ENCODE measurements around the gene CDC73. TPM values are rescaled to one million over a fixed set of nuclear protein-coding genes. Genes with fewer than 3 reads are reported as not detected.
"Not testable (repeated sequence)": the region's sequence is repeated elsewhere in the genome, so short reads cannot be mapped to it uniquely, and the experiment has no call there.

CDC73 gene
- total RNA-seq, 4 donors from 2014 or later, result 17.0 to 30.0 (median 26.6) TPM

DNA sequence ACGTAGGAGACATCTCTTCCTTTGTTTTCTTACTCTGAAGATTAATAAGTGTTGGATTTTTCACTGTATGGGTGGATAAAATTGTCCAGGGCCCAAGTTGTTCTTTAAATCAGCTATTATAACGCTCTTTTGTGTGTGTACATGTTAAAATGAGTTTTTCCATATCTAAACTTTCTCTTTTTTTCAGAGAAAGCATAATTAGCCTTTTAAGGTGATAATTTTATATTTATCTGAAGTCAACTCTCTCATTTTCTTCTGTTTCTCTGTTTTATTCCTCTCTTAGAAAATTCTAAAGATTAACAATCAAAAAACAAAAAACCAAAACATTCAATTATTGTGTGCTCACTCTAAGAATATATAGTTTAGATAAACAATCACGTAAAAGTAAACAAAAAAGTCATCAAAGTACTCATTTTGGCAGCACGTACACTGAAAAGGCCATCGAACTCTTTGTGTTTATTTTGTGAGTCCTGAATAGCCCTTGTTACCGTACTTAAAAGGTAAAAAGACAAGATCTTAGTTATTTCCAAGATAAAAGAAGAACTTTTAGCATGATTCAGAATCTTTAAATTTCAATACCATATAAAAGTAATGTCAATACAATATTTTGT is 7.2 kb upstream of the CDC73 start:
- WGBS, result 89% methylated on average over 6 of the region's 6 CpGs
- TF ChIP-seq POLR2A (IDR thresholded peaks at IDR 0.05), result no peak
- TF ChIP-seq EP300 (IDR thresholded peaks at IDR 0.05), result no peak
- TF ChIP-seq, protein P1, sequence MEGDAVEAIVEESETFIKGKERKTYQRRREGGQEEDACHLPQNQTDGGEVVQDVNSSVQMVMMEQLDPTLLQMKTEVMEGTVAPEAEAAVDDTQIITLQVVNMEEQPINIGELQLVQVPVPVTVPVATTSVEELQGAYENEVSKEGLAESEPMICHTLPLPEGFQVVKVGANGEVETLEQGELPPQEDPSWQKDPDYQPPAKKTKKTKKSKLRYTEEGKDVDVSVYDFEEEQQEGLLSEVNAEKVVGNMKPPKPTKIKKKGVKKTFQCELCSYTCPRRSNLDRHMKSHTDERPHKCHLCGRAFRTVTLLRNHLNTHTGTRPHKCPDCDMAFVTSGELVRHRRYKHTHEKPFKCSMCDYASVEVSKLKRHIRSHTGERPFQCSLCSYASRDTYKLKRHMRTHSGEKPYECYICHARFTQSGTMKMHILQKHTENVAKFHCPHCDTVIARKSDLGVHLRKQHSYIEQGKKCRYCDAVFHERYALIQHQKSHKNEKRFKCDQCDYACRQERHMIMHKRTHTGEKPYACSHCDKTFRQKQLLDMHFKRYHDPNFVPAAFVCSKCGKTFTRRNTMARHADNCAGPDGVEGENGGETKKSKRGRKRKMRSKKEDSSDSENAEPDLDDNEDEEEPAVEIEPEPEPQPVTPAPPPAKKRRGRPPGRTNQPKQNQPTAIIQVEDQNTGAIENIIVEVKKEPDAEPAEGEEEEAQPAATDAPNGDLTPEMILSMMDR (IDR thresholded peaks at IDR 0.05), result no peak
- no peak for TF ChIP-seq POLR2AphosphoS5 (IDR thresholded peaks at IDR 0.05)
- H3K36me3 ChIP-seq, result no peaks in the 10 kb centered on the region
- H3K9me3 ChIP-seq, result no peaks in the 10 kb centered on the region
- H3K27me3 ChIP-seq, result no peaks in the 10 kb centered on the region
- no peaks in the 10 kb centered on the region for H3K4me1 ChIP-seq
- no peak overlapping the region for H3K27ac ChIP-seq
- H3K4me3 ChIP-seq, result no peak overlapping the region
- DNase-seq (ENCODE audit: low spot score in 2 of 2), result no peak

GRCh38 chr1:193115629-193116227 is 6.1 kb upstream of the CDC73 start:
- Histone ChIP-seq H3K27me3 (no peaks in the 10 kb centered on the region), H3K4me1 (no peaks in the 10 kb centered on the region), H3K4me3 (no peak overlapping the region), H3K36me3 (no peaks in the 10 kb centered on the region), H3K9me3 (no peaks in the 10 kb centered on the region), H3K27ac (no peak overlapping the region)
- TF ChIP-seq POLR2AphosphoS5 (IDR thresholded peaks at IDR 0.05), result no peak
- TF ChIP-seq POLR2A (IDR thresholded peaks at IDR 0.05), result no peak
- TF ChIP-seq, protein P1 (IDR thresholded peaks at IDR 0.05), result no peak
- WGBS, result 84% methylated on average over 1 of the region's 1 CpG
- no peak for DNase-seq (ENCODE audit: low spot score in 2 of 2)

GRCh38 chr1:193117167-193117566 is 4.7 kb upstream of the CDC73 start:
- not testable (repeated sequence) for H3K9me3 ChIP-seq; H3K4me3 ChIP-seq; DNase-seq (ENCODE audit: low spot score in 2 of 2); H3K27ac ChIP-seq; H3K27me3 ChIP-seq; H3K36me3 ChIP-seq; H3K4me1 ChIP-seq
- WGBS, result 94% methylated on average over 6 of the region's 6 CpGs

DNA sequence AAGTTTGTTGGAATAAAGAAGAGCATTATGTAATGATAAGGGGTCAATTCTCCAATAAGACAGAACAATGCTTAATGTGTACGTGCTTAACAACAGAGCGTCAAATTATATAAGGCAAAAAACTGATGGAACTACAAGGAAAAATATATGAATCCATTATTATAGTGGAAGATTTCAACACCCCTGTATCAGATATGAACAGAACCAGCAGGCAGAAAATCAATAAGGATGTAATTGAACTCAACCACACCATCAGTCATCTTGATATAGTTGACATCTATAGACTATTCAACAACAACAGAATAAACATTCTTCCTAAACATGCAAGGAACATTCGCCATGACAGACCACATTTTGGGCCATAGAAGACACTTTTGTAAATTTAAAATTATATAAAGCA is 3.6 kb upstream of the CDC73 start:
- 81% methylated on average over 3 of the region's 3 CpGs for WGBS
- Histone ChIP-seq H3K4me3 (no peak overlapping the region), H3K36me3 (no peaks in the 10 kb centered on the region), H3K27me3 (no peaks in the 10 kb centered on the region), H3K4me1 (peaks cover 13% of the 10 kb centered on the region), H3K9me3 (no peaks in the 10 kb centered on the region), H3K27ac (no peak overlapping the region)
- TF ChIP-seq POLR2A (IDR thresholded peaks at IDR 0.05) (no peak), POLR2AphosphoS5 (IDR thresholded peaks at IDR 0.05) (no peak), EP300 (IDR thresholded peaks at IDR 0.05) (no peak)
- TF ChIP-seq, protein P1 (IDR thresholded peaks at IDR 0.05), result no peak
- DNase-seq (ENCODE audit: low spot score in 2 of 2), result no peak

DNA sequence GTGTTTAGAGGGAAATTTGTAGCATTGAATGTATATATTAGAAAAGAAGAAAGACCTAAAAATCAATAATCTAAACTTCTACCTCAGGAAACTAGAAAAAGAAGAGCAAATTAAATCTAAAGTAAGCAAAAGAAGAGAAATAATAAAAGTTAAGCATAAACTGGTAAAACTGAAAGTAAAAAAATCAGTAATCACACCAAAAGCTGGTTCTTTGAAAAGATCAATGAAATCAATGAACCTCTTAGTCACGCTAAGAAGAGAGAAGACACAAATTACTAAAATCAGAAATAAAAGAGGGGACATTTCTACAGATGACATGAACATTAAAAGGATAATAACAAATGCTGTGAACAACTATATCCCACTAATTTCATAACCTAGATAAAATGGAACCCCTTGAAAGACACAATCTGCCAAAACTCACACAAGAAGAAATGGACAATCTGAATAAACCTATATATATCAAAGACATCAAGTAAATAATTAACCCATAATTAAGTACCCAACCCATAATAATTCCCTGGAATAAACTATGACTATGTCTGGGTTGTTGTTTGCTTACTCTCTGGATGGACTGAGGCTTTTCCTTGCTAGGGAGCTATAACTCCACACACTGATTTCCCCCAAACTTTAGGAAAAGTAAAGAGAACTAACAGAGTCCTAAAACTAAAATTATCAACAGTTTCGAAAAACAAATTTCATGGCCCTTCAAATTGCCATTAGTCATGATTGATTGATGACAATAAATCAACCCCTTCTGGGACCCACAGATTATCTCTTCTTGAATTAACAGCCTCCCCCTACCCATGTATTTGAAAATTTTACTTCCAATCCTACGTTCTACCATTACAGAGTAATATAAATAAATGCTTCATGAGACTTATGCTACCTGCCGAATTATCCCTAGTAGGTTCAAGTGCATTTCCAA is 2.8 kb upstream of the CDC73 start:
- Histone ChIP-seq H3K27me3 (no peaks in the 10 kb centered on the region), H3K27ac (no peak overlapping the region), H3K4me3 (no peak overlapping the region), H3K9me3 (no peaks in the 10 kb centered on the region), H3K4me1 (peaks cover 21% of the 10 kb centered on the region), H3K36me3 (no peaks in the 10 kb centered on the region)
- WGBS, result 91% methylated on average over 4 of the region's 4 CpGs
- no peak for DNase-seq (ENCODE audit: low spot score in 2 of 2)
- TF ChIP-seq POLR2A (IDR thresholded peaks at IDR 0.05), result no peak
- no peak for TF ChIP-seq EP300 (IDR thresholded peaks at IDR 0.05)
- TF ChIP-seq POLR2AphosphoS5 (IDR thresholded peaks at IDR 0.05), result no peak
- TF ChIP-seq, protein P1 (IDR thresholded peaks at IDR 0.05), result no peak

All from suprapubic skin (tissue), 4 donors.